NCI-H187 treated with DMSO at 0.1 percent for 48 hours (cell line): Measurements from ENCODE around the gene YY1AP1.
A peak's percentile ranks its signal among the peaks of the same experiment; 100 is the strongest.
"Not testable (repeated sequence)": the region's sequence is repeated elsewhere in the genome, so short reads cannot be mapped to it uniquely, and the experiment has no call there.

Source experiments
- DNase-seq: peaks from one replicate; lab custom pipeline; 2025; lab: John Stamatoyannopoulos, UW

The YY1AP1 gene

DNA sequence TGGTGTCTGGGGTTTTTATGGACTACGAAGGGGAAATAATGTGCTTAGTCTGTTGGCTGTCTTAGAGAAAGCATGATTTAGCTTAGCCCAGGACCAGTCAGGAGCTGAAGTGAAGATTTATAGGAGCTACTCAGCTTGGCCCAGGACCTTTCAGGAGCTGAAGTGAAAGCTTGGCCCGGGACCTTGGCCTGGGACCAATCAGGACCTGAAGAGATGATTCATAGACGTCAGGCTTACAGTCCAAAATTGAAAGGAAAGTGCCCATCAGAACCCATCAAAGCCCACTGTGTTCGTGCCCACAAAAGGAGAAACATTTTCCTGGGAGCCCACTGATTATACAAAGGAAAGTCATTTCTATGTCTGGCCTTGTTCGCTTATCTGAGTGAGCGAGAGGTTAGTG lies 42.9 kb downstream of the YY1AP1 start:
- DNase-seq, result no peak

DNA sequence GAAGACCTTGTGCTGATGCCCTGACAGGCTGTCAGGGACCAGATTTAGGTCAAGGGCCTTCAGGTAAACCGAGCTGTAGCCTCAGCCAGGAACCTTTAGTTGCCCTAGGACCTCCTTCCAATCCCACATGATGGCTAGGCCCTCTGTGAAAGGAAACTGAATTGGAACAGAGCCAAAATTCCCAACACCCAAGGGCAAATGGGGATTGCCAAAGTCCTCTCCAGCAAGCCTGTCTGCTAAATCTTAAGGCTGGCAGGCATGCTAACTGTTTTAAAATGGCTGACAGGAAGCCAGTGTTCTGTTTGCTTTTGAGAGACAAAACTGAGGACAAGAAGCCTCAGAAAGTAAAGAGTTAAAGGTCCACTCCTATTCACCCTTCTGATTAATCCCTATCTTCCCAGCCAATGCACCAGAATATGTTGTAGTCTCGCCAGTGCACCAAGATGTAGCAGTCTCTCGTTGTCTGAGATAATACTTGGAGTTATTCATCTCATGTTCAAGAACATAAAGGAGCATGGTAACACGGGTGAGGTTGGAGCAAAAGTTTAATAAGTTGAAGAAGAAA lies 43.5 kb downstream of the YY1AP1 start:
- no peak for DNase-seq

GRCh38 chr1:155643230-155643629 lies 45.3 kb downstream of the YY1AP1 start:
- no peak for DNase-seq

GRCh38 chr1:155642559-155643180 lies 45.9 kb downstream of the YY1AP1 start:
- not testable (repeated sequence) for DNase-seq

DNA sequence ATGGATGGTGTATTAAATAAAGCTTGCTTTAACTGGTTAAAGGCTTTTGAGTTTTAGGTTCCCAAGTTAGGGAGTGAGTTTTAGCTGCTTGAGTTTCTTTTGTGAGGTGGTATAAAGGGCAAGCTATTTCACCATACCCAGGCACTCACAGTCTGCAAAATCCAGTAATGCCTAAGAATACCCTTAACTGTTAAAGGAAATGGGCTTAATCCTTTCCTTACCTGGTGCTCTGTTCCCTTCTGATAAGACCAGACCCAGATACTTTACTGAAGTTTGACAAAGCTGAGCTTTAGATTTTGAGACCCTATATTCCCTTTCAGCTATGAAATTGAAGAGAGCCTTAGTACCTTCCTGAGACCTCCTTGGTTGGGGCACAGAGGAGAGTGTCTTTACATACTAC lies 48.2 kb downstream of the YY1AP1 start:
- DNase-seq, result no peak

DNA sequence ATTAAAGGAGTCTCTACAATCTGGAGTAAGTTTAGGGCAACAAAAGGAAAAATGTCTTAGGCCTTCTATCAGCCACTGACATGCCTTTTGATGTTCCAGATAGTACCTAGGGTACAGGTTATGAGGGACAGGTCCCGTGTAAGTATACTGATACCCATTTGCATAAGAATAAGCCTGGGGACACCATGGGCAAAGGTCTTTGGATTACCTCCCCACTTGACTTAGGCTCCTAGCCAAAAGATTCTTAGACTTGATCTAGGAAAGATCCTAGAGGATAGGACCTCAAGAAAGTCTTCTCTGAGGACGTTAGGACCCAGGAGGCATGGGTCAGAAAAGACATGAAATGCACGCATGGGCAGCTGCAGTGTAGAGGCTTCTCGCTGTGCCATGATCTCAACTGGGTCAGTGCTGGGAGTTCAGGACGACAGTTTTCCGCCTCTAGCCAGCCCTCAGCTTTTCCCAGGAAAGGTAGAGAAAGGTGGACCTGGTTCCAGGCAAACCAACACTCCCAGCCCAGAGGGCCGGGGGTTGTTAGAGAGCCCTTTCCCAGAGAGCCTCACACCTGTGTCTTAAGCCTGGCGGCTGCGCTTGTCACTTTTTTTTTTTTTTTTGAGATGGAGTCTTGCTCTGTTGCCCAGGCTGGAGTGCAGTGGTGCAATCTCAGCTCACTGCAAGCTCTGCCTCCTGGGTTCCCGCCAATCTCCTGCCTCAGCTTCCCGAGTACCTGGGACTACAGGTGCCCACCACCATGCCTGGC lies 52.0 kb downstream of the YY1AP1 start:
- DNase-seq, result no peak

DNA sequence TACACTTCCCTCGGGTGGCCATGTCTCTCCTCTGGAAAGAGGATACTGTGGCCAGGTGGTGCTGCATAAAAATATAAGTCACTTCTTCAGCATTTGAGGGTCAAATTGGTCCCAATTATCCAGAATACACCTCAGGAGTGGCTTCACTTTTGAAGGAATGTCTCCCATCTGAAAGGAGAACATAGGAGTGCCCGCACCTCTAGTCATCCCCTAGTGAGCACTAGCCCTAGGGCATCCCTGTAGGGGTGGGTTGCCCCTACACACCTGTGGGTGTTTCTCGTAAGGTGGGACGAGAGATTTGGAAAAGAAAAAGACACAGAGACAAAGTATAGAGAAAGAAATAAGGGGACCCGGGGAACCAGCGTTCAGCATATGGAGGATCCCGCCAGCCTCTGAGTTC lies 62.1 kb downstream of the YY1AP1 start:
- not testable (repeated sequence) for DNase-seq

DNA sequence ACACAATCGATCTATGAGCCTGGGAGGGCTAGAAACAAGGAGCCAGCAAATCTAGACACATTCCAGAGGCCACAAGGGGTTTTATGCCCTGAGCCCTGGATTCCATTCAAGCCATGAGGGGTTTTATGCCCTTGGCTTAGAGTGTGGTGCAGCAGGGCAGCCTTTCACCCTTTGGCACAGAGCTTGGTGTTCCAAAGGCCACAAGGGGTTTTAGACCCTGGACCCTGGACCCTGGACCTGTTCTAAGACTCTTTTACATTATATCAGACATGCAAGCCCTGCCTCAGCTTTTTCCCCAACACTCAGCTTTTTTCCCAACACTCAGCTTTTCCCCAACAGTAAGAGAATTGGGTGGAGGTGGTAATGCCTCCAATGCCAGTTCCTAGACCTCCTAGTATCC lies 65.2 kb downstream of the YY1AP1 start:
- DNase-seq, result no peak

DNA sequence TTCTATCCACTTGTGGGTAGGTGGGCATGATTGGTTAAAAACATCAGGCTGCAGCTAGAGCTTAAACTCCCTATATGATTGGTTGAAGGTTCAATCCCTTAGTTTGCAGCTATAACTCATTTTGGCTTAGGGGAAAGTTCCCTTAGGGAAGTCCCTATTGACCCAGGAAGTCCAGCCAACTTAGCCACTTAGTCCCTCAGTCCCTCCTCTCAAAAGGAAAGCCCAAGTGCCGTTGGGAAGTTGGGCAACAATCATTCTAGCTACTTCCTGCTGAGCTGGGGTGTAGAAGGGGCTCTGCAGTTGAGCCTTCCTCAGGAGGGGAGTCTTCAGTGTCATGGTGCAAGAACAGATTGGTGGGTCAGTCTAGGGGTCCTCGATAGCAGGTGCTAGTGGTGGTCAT lies 66.4 kb downstream of the YY1AP1 start:
- no peak for DNase-seq

DNA sequence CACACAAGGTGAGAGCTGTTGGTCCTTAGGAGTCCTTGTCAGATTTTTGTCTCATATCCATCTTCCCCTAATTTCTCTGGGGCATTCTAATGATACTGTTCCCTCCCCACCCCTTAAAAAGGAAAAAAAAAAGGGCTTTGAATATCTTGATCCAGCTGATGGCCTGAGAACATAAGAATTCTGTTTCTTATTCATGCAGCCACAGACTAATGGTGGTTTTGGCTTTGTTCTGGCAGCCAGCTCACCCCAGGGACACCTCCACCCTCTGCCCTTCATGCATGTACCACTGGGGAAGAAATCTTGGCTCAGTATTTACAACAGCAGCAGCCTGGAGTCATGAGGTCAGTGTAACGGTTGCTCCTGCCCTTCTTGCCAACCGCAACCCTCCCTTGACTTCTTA lies 75.3 kb downstream of the YY1AP1 start:
- not testable (repeated sequence) for DNase-seq

DNA sequence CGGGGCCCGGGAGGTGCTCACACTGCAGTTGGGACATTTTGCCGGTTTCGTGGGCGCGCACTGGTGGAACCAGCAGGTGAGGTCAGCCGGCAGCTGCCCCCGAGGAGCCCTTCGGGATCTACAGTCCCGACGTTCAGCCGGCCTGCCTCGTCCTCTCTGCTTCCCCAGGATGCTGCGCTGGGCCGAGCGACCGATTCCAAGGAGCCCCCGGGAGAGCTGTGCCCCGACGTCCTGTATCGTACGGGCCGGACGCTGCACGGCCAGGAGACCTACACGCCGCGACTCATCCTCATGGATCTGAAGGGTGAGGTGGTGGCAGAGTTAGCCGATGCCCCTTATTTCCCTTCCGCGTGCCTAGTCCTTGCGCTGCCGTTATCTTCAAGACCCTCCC lies 78.3 kb downstream of the YY1AP1 start:
- DNase-seq, result not testable (repeated sequence)

DNA sequence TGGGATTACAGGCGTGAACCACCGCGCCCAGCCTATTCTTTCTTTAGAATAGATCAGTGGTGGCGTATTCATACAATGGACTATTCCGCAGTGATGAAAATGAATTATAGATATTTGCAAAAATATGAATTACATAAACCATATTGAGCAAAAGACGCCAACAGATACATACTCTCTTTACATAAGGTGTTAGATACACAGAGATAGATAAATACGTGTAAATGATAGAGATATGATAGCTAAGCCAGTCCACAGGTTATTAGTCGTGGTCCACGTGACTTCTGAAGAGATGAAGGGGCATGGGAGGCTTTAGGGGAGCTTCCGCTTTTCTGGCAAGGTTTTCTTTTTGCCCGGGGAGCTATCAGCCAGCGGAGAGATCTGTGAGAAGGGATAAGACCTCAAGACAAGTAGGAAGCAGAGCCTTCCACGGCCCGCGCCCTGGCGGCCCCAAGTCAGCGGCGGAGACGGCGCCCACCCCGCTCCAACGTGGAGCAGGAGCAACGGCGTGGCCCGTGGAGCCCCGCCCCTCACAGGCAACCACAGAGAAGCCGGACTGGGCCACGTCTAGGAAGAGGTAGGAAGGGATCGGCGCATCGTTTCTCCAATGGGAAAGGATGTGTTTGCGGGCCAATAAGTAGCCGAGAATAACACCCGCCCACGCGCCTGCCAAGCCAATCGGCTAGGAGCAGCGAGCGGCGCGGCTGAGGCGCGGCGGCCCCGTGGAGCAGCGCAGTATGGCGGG lies 78.9 kb downstream of the YY1AP1 start, which contains the start of gene MSTO1:
Gene MSTO1 (plus strand): TSS at position 704 of the 742 bp plus-strand sequence. CDS start 31 bp downstream, at position 735.
- peak; percentile 99 for DNase-seq
